Chondrocyte (in vitro differentiated cells): ENCODE results near the gene MVK. TPM values are rescaled to one million over a fixed set of nuclear protein-coding genes. Genes with fewer than 3 reads are reported as not detected.
A peak's percentile ranks its signal among the peaks of the same experiment; 100 is the strongest.

ENCODE experiments used
- DNase-seq: peaks from one replicate; pipeline ENCODE4 v3.0.0; 2021; ENCODE audit warnings: mixed read lengths, low spot score
- H3K27ac Mint-ChIP-seq: one replicate; pipeline ENCODE4 v1.8.0; 2021; ENCODE audit warnings: mild to moderate bottlenecking, moderate library complexity, mixed read lengths; ENCODE audit not compliant: unreplicated experiment
- H3K27me3 Mint-ChIP-seq: 2 replicates; pipeline ENCODE4 v1.8.0; 2021; ENCODE audit warnings: low read depth, mixed read lengths
- H3K36me3 Mint-ChIP-seq: 2 replicates; pipeline ENCODE4 v1.8.0; 2021; ENCODE audit warnings: low read depth, mixed read lengths
- H3K4me1 Mint-ChIP-seq: 2 replicates; pipeline ENCODE4 v1.8.0; 2021; ENCODE audit warnings: low read depth, mild to moderate bottlenecking, mixed read lengths
- H3K4me3 Mint-ChIP-seq: one replicate; pipeline ENCODE4 v1.8.0; 2021; ENCODE audit warnings: mild to moderate bottlenecking, moderate library complexity, mixed read lengths; ENCODE audit not compliant: unreplicated experiment
- H3K9me3 Mint-ChIP-seq: 2 replicates; pipeline ENCODE4 v1.8.0; 2021; ENCODE audit warnings: low read depth, mixed read lengths
- CTCF ChIP-seq: fragments of 200-600 bp; sonication (generic); IDR thresholded peaks from 2 replicates; pipeline ENCODE4 v1.5.0; 2021; ENCODE audit warnings: antibody characterized with exemption, mild to moderate bottlenecking, moderate library complexity
- total RNA-seq: library from RNA; stranded (reverse); gene quantifications from 3 replicates; pipeline ENCODE4 v1.2.1, GENCODE V29; 2021

Gene MVK
- total RNA-seq, 1 donor from 2014 or later: 14.1 TPM

GRCh38 chr12:109606320-109607028, 32.9 kb downstream of the MVK start:
- H3K27me3 Mint-ChIP-seq: peaks cover 7% of the 10 kb centered on the region
- TF ChIP-seq CTCF: no peak
- H3K27ac Mint-ChIP-seq: no peak overlapping the region
- H3K4me1 Mint-ChIP-seq: no peaks in the 10 kb centered on the region
- no peaks in the 10 kb centered on the region for H3K36me3 Mint-ChIP-seq
- H3K9me3 Mint-ChIP-seq: no peaks in the 10 kb centered on the region
- H3K4me3 Mint-ChIP-seq: no peak overlapping the region
- no peak for DNase-seq

GRCh38 chr12:109607618-109608017, 34.0 kb downstream of the MVK start:
- Mint-ChIP-seq H3K9me3 (no peaks in the 10 kb centered on the region), H3K27me3 (peaks cover 10% of the 10 kb centered on the region), H3K4me1 (no peaks in the 10 kb centered on the region), H3K36me3 (no peaks in the 10 kb centered on the region), H3K4me3 (no peak overlapping the region), H3K27ac (no peak overlapping the region)
- no peak for TF ChIP-seq CTCF
- no peak for DNase-seq

- H3K27me3 Mint-ChIP-seq: peaks cover 13% of the 10 kb centered on the region
- DNase-seq: no peak
- H3K27ac Mint-ChIP-seq: no peak overlapping the region
- TF ChIP-seq CTCF: no peak
- no peaks in the 10 kb centered on the region for H3K36me3 Mint-ChIP-seq
- no peak overlapping the region for H3K4me3 Mint-ChIP-seq
- H3K4me1 Mint-ChIP-seq: no peaks in the 10 kb centered on the region
- H3K9me3 Mint-ChIP-seq: no peaks in the 10 kb centered on the region
These were observed 34.7 kb downstream of the MVK start for GRCh38 chr12:109608270-109608669.

- DNase-seq: no peak
- no peak overlapping the region for H3K27ac Mint-ChIP-seq
- H3K4me1 Mint-ChIP-seq: no peaks in the 10 kb centered on the region
- H3K9me3 Mint-ChIP-seq: no peaks in the 10 kb centered on the region
- TF ChIP-seq CTCF: no peak
- peaks cover 19% of the 10 kb centered on the region for H3K27me3 Mint-ChIP-seq
- no peak overlapping the region for H3K4me3 Mint-ChIP-seq
- no peaks in the 10 kb centered on the region for H3K36me3 Mint-ChIP-seq
These were observed 35.2 kb downstream of the MVK start for GRCh38 chr12:109608793-109609192.

GRCh38 chr12:109609342-109609741, 35.7 kb downstream of the MVK start:
- Mint-ChIP-seq H3K4me3 (peak overlapping the region; percentile 12), H3K27me3 (peaks cover 19% of the 10 kb centered on the region), H3K27ac (no peak overlapping the region), H3K36me3 (no peaks in the 10 kb centered on the region), H3K4me1 (no peaks in the 10 kb centered on the region), H3K9me3 (no peaks in the 10 kb centered on the region)
- no peak for TF ChIP-seq CTCF
- no peak for DNase-seq
